ENCODE results near the gene PICK1. TPM values are rescaled to one million over a fixed set of nuclear protein-coding genes. Genes with fewer than 3 reads are reported as not detected.

Gene PICK1
- total and polyA plus RNA-seq, 9 donors: 18.0 to 47.7 (median 34.3) TPM

DNA sequence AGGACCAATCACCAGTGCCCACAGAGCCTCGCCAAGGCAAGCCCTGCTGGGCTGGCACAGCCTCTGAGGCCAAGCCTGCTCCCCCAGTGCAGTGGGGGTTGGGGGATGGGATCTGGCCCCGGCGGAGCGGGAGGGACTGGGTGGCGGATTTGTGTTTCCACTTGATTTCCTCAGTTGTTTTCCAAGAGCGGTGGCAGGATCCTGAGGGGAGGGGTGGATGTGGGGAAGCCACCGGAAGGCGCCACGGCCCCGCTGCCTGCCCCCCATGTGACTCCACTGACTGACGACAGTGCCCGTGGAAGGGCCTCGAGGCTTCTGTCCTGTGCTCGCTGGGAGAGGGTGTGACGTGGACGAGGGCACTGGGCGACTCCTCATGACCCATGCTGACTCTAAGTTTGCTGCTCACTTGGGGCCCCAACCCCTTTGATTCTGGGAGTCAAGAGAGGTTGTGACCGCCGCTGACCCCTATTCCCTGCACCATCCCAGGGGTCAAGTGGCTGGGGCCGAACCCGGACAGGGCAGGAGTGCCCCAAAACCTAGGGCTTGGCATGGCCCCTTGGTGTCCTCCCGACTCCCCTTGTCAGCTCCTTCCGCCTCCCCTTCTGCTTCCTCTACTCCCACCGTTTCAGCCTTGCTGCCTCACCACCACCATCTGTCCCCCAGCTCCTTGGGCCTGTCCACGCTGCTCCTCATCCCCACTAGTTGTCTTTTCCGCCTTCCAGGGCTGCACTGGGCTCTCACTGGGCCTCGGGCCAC, 23.5 kb upstream of the PICK1 start:
- WGBS, 3 donors: 78 to 80% (median 79%) methylated on average over 26 to 27 of the region's 27 CpGs
- TF ChIP-seq POLR2A (IDR thresholded peaks at IDR 0.05) (no peak), EP300 (IDR thresholded peaks at IDR 0.05) (no peak)
- TF ChIP-seq, protein P1, sequence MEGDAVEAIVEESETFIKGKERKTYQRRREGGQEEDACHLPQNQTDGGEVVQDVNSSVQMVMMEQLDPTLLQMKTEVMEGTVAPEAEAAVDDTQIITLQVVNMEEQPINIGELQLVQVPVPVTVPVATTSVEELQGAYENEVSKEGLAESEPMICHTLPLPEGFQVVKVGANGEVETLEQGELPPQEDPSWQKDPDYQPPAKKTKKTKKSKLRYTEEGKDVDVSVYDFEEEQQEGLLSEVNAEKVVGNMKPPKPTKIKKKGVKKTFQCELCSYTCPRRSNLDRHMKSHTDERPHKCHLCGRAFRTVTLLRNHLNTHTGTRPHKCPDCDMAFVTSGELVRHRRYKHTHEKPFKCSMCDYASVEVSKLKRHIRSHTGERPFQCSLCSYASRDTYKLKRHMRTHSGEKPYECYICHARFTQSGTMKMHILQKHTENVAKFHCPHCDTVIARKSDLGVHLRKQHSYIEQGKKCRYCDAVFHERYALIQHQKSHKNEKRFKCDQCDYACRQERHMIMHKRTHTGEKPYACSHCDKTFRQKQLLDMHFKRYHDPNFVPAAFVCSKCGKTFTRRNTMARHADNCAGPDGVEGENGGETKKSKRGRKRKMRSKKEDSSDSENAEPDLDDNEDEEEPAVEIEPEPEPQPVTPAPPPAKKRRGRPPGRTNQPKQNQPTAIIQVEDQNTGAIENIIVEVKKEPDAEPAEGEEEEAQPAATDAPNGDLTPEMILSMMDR (IDR thresholded peaks at IDR 0.05): no peak
- no peaks in the 10 kb centered on the region for H3K9me3 ChIP-seq
- no peak overlapping the region for H3K4me3 ChIP-seq
- H3K27ac ChIP-seq: no peak overlapping the region
- no peak for DNase-seq
- no peaks in the 10 kb centered on the region for H3K36me3 ChIP-seq
- H3K27me3 ChIP-seq: no peaks in the 10 kb centered on the region
- intact Hi-C loops (cut with DNase I): no loop called here
- H3K4me1 ChIP-seq (ENCODE audit: insufficient read depth): peaks cover 4% of the 10 kb centered on the region

DNA sequence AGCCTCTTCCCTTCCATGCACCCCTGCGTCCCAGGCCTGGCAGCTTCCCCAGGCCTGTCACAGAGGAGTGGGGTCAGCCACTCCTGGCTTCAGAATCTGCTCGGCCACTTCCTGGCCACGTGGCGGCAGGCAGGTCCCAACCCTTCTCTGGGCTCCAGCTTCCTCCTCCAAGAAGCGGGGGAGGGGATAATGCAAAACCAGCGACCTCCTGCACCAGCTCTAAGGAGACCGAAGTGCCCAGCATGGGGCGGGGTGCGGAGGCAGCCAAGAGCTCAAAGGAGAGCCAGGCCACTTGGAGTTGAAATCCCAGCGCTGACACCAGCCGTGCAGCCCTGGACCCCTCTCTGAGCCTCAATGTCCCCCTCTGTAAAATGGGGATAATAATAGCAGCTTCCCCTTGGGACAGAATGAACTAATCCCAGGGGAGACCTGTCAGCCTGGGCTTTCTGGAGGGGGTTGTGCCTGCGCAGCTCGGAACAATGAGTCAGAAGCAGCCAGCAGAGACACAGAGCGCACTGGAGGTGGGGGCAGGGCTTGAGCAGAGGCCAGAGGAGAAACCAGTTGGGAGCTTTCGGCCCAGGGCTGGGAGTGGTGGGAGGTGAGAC, 22.8 kb upstream of the PICK1 start:
- DNase-seq: peak; percentile 50 to 77 (median 56)
- Histone ChIP-seq H3K4me1 (ENCODE audit: insufficient read depth) (peaks cover 4% of the 10 kb centered on the region), H3K36me3 (no peaks in the 10 kb centered on the region), H3K4me3 (no peak overlapping the region), H3K27ac (no peak overlapping the region), H3K9me3 (no peaks in the 10 kb centered on the region), H3K27me3 (no peaks in the 10 kb centered on the region)
- WGBS, 3 donors: 34 to 39% (median 37%) methylated on average over 15 of the region's 15 CpGs
- intact Hi-C loops (cut with DNase I): no loop called here
- TF ChIP-seq, protein P1 (IDR thresholded peaks at IDR 0.05): no peak
- no peak for TF ChIP-seq EP300 (IDR thresholded peaks at IDR 0.05)
- no peak for TF ChIP-seq POLR2A (IDR thresholded peaks at IDR 0.05)

DNA sequence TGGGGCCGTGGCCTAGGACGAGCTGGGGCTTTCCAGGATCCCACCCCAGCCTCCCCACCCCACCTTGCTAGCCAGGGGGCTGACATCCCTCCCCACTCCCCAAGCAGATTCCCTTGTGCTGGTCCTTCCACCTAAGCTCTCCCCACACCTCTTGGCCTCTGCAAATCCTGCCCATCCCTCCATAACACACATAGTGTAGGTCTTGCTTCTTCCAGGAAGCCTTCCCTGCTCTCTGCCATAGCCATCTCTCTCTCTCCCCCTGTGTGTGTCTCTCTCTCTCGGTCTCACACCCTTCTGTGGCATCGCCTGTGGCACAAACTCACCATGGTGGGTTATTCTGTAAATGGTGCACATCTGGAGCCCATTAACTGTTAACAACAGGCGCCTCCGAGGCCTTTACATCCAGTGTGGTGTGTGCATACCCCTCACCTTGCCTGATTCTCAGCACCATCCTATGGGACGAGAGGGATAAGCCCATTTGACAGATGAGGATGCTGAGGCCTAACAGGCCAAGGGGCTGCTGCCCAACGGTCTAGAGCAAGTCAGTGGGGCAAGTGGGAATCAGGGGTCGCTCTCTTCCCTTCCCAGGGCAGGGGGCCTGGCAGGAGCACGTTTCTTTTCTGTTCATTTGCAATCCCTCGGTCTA, 22.2 kb upstream of the PICK1 start:
- Histone ChIP-seq H3K4me1 (ENCODE audit: insufficient read depth) (peaks cover 4% of the 10 kb centered on the region), H3K36me3 (no peaks in the 10 kb centered on the region), H3K9me3 (no peaks in the 10 kb centered on the region), H3K27me3 (no peaks in the 10 kb centered on the region), H3K27ac (no peak overlapping the region), H3K4me3 (no peak overlapping the region)
- intact Hi-C loops (cut with DNase I): no loop called here
- 75 to 81% (median 78%) methylated on average over 10 to 11 of the region's 11 CpGs for whole genome bisulfite sequencing, 3 donors
- DNase-seq: no peak
- TF ChIP-seq EP300 (IDR thresholded peaks at IDR 0.05) (no peak), POLR2A (IDR thresholded peaks at IDR 0.05) (no peak)
- TF ChIP-seq, protein P1 (IDR thresholded peaks at IDR 0.05): no peak

DNA sequence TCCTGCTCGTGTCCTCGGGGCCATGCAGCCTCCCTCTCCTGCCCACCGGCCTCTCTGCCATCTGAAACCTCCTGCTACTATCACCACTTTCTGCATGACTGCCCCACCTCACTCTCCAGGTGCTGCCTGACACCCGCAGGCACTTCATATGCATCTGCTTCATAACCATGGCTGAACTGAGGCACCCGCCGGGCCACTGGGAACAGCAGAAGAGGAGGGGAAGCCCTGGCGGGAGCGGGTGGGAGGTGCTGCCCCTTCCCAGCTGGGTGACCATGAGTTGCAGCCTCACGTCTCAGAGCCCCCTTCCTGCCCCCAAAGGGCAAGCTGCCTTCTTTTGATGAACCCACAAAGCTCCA, 21.7 kb upstream of the PICK1 start:
- Histone ChIP-seq H3K9me3 (no peaks in the 10 kb centered on the region), H3K4me1 (ENCODE audit: insufficient read depth) (peaks cover 4% of the 10 kb centered on the region), H3K4me3 (no peak overlapping the region), H3K27me3 (no peaks in the 10 kb centered on the region), H3K36me3 (no peaks in the 10 kb centered on the region), H3K27ac (no peak overlapping the region)
- TF ChIP-seq EP300 (IDR thresholded peaks at IDR 0.05) (no peak), POLR2A (IDR thresholded peaks at IDR 0.05) (no peak)
- TF ChIP-seq, protein P1 (IDR thresholded peaks at IDR 0.05): no peak
- 85 to 92% (median 89%) methylated on average over 9 of the region's 9 CpGs for WGBS, 3 donors
- no peak for DNase-seq
- intact Hi-C loops (cut with DNase I): no loop called here

All from ovary (tissue), 9 donors.